Measurements from ENCODE around the gene TSPEAR.
"Not testable (repeated sequence)": the region's sequence is repeated elsewhere in the genome, so short reads cannot be mapped to it uniquely, and the experiment has no call there.

Gene TSPEAR

DNA sequence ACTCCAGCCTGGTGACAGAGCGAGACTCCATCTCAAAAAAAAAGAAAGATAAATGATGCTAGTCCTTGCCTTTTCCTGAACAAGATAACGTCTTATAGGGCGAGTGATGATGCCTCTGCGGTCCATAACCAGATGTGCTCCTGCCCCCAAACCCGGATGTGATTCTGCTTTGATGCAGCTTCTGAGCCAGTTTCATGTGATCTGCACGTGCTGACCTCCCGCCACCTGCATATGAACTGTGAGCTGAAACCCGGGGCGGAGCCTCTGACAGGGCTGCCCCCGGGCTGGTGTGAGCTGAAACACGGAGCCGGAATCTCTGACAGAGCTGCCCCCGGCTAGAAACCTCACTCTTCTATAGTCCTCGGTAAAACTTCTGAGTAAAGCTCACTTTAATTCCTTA is 58.2 kb downstream of the TSPEAR start:
- Histone ChIP-seq H3K4me1 (ENCODE audit: control insufficient read depth, insufficient read depth, low read length) (no peaks in the 10 kb centered on the region; the same call in 1 of the 2 replicates), H3K9me3 (ENCODE audit: control insufficient read depth, insufficient read depth, low read length) (no peaks in the 10 kb centered on the region), H3K36me3 (ENCODE audit: control insufficient read depth, insufficient read depth, low read length) (no peaks in the 10 kb centered on the region), H3K4me3 (ENCODE audit: low read length) (no peak overlapping the region), H3K27ac (ENCODE audit: low read length) (no peak overlapping the region), H3K27me3 (ENCODE audit: control insufficient read depth, insufficient read depth, low read length) (no peaks in the 10 kb centered on the region)
- DNase-seq (ENCODE audit: low read depth, low spot score) = no peak
- no CpG with 5 or more reads among the region's 14 CpGs for WGBS (ENCODE audit: insufficient coverage, insufficient read length)

DNA sequence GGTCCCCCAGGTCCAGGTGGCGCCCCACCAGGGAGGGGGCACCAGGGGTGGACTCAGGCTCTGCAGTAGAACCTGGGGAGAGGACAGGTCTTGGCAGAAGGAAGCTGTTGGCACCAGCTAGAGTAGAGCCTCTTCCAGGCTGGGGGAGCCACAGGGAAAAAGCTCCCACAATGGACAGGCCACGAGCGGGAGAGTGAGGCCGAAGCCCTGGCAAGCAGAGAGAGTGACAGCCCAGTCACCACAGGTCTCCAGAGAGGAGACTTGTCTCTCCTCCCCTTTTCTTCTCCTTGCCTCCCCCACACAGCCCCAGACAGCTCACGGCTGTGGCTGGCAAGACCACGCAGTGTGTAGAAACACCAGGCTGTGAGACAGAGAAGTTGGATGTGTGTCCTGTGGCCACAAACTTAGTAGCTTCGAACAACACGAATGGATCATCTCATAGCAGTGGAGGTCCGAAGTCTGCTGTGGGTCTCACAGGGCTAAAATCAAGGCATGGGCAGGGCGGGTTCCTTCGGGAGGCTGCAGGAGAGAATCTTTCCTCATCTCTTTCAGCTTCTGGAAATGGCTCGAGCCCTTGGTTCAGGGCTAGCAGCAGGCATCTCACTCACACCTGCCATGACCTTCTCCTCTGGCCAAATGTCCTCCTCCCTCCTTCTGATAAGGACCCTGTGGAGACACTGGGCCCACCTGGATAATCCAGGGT is 60.2 kb downstream of the TSPEAR start:
- Histone ChIP-seq H3K36me3 (ENCODE audit: control insufficient read depth, insufficient read depth, low read length) (no peaks in the 10 kb centered on the region), H3K27me3 (ENCODE audit: control insufficient read depth, insufficient read depth, low read length) (no peaks in the 10 kb centered on the region), H3K9me3 (ENCODE audit: control insufficient read depth, insufficient read depth, low read length) (no peaks in the 10 kb centered on the region), H3K4me3 (ENCODE audit: low read length) (no peak overlapping the region), H3K27ac (ENCODE audit: low read length) (no peak overlapping the region), H3K4me1 (ENCODE audit: control insufficient read depth, insufficient read depth, low read length) (no peaks in the 10 kb centered on the region; the same call in 1 of the 2 replicates)
- no CpG with 5 or more reads among the region's 12 CpGs for WGBS (ENCODE audit: insufficient coverage, insufficient read length)
- no peak for DNase-seq (ENCODE audit: low read depth, low spot score)

DNA sequence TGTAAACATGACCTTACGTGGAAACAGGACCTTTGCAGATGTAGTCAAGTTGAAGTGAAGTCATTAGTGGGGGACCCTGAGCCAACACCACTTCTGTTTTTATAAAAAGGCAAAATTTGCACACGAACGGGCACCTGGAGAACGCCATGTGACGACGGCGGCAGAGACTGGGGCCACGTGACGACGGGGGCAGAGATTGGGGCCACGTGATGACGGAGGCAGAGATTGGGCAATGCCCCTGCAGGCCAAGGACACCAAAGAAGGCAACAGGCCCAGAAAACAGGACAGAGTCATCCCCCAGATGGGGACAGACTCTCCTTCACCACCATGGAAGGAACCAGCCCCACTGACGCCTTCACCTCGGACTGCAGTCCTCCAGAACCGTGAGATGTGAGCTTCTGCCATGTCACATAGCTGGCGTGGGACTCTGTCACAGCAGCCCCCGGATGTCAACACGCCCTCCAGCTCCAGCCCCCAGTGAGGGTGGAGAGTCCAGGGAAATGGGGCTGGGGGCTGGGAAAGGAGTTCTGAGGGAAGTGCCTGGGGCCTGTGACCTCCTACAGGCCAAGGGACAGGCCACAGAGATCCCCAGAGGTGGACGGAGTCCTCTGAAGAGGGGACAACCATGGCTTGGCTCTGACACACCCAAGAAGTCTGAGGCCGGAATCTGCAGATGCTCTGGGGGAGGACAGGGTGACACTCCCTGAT is 61.0 kb downstream of the TSPEAR start:
- H3K9me3 ChIP-seq (ENCODE audit: control insufficient read depth, insufficient read depth, low read length) = no peaks in the 10 kb centered on the region
- no peaks in the 10 kb centered on the region for H3K27me3 ChIP-seq (ENCODE audit: control insufficient read depth, insufficient read depth, low read length)
- DNase-seq (ENCODE audit: low read depth, low spot score) = no peak
- H3K36me3 ChIP-seq (ENCODE audit: control insufficient read depth, insufficient read depth, low read length) = no peaks in the 10 kb centered on the region
- H3K4me1 ChIP-seq (ENCODE audit: control insufficient read depth, insufficient read depth, low read length) = no peaks in the 10 kb centered on the region; the same call in 1 of the 2 replicates
- no peak overlapping the region for H3K4me3 ChIP-seq (ENCODE audit: low read length)
- no peak overlapping the region for H3K27ac ChIP-seq (ENCODE audit: low read length)
- WGBS (ENCODE audit: insufficient coverage, insufficient read length) = no CpG with 5 or more reads among the region's 20 CpGs

DNA sequence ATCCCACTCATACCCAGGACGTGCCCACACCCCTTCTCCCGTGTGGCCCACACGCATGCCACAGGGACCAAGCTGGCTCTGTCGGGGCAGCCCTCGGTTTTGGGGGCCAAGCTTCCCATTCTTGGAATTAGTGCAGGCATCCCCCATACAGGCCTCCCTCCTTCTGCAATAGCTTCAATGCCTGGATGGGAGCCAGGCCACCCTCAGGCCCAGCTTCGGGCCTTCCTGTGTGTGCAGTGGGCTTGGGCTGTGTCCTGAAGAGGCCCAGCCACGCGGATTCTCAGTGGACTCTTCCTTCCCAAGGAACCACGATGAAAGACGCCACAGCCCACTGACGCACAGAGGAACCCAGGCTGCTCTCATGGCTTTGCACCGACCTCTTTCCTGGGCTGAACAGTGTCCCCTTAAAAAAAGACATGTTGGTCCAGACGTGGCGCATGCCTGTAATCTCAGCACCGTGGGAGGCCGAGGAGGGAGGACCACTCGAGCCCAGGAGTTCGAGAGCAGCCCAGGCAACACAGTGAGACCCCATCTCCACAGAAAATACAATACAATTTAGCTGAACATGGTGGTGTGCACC is 61.8 kb downstream of the TSPEAR start:
- Histone ChIP-seq H3K9me3 (ENCODE audit: control insufficient read depth, insufficient read depth, low read length) (no peaks in the 10 kb centered on the region), H3K27me3 (ENCODE audit: control insufficient read depth, insufficient read depth, low read length) (no peaks in the 10 kb centered on the region), H3K36me3 (ENCODE audit: control insufficient read depth, insufficient read depth, low read length) (no peaks in the 10 kb centered on the region), H3K27ac (ENCODE audit: low read length) (no peak overlapping the region), H3K4me3 (ENCODE audit: low read length) (no peak overlapping the region), H3K4me1 (ENCODE audit: control insufficient read depth, insufficient read depth, low read length) (no peaks in the 10 kb centered on the region; the same call in 1 of the 2 replicates)
- DNase-seq (ENCODE audit: low read depth, low spot score) = no peak
- no CpG with 5 or more reads among the region's 18 CpGs for WGBS (ENCODE audit: insufficient coverage, insufficient read length)

DNA sequence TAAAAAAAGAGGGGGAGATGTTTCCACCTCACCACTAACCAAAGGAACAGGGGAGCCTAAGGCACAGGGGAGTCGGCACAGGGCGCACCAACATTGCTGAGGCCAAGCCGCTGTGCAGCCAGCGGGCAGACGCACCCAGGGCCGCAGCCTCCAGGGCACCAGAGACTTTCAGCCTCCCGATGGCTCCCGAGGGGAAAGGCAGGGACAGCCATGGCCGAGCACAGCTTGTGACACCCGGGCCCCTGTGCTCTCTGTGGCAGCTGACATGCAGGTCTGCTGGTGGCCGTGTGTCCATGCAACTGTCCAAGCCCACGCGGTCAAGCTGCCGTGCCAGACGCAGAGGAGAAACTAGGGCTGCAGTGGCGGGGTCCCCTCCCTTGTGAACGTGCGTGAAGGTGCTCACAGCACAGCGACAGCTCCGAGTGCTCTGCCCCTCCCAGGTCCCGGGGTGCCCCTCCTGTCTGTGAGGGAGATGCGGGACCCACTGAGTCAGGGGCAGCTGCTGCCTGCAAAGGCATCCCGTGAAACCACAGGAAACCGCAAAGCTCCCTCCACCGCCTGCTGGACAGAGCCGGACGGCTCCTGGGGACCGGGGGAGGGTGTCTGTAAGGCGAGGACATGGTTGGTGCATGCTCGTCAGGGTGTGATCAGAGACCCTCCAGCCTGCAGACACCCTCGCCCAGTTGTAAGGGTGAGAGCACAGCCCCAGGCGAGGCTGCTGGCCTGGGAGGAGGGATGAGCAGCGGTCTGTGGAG is 62.6 kb downstream of the TSPEAR start:
- Histone ChIP-seq H3K4me1 (ENCODE audit: control insufficient read depth, insufficient read depth, low read length) (no peaks in the 10 kb centered on the region; the same call in 1 of the 2 replicates), H3K27ac (ENCODE audit: low read length) (no peak overlapping the region), H3K4me3 (ENCODE audit: low read length) (no peak overlapping the region), H3K27me3 (ENCODE audit: control insufficient read depth, insufficient read depth, low read length) (no peaks in the 10 kb centered on the region), H3K36me3 (ENCODE audit: control insufficient read depth, insufficient read depth, low read length) (no peaks in the 10 kb centered on the region), H3K9me3 (ENCODE audit: control insufficient read depth, insufficient read depth, low read length) (no peaks in the 10 kb centered on the region)
- WGBS (ENCODE audit: insufficient coverage, insufficient read length) = no CpG with 5 or more reads among the region's 33 CpGs
- DNase-seq (ENCODE audit: low read depth, low spot score) = no peak

DNA sequence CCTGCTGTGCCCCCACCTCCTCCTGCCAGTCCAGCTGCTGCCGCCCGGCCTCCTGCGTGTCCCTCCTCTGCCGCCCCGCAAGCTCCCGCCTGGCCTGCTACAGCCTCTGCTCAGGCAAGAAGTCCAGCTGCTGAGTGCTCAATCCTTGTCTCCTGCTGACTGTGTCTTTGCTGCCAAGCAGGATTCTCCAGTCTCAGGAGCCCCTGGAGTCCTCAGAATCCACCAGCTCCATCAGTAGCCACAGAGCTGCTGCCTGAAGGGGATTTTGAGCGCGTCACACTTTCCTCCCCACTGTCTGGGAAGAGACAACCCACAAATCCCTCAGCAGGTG is 64.2 kb downstream of the TSPEAR start:
- Histone ChIP-seq H3K4me3 (ENCODE audit: low read length) (no peak overlapping the region), H3K27ac (ENCODE audit: low read length) (no peak overlapping the region), H3K27me3 (ENCODE audit: control insufficient read depth, insufficient read depth, low read length) (no peaks in the 10 kb centered on the region), H3K36me3 (ENCODE audit: control insufficient read depth, insufficient read depth, low read length) (no peaks in the 10 kb centered on the region), H3K4me1 (ENCODE audit: control insufficient read depth, insufficient read depth, low read length) (no peaks in the 10 kb centered on the region; the same call in 1 of the 2 replicates), H3K9me3 (ENCODE audit: control insufficient read depth, insufficient read depth, low read length) (no peaks in the 10 kb centered on the region)
- no CpG with 5 or more reads among the region's 8 CpGs for WGBS (ENCODE audit: insufficient coverage, insufficient read length)
- DNase-seq (ENCODE audit: low read depth, low spot score) = no peak

DNA sequence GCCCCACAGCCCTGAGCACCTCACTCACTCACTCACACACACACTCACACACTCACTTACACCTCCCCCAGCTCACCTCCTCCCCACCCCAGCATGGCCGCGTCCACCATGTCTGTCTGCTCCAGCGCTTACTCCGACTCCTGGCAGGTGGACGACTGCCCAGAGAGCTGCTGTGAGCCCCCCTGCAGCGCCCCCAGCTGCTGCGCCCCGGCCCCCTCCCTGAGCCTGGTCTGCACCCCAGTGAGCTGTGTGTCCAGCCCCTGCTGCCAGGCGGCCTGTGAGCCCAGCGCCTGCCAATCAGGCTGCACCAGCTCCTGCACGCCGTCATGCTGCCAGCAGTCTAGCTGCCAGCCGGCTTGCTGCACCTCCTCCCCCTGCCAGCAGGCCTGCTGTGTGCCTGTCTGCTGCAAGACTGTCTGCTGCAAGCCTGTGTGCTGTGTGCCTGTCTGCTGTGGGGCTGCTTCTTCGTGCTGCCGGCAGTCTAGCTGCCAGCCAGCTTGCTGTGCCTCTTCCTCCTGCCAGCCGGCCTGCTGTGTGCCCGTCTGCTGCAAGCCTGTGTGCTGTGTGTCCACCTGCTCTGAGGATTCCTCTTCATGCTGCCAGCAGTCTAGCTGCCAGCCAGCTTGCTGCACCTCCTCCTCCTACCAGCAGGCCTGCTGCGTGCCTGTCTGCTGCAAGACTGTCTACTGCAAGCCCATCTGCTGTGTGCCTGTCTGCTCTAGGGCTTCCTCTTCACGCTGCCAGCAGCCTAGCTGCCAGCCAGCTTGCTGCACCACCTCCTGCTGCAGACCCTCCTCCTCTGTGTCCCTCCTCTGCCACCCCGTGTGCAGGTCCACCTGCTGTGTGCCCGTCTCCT is 64.8 kb downstream of the TSPEAR start, which contains the start of gene KRTAP10-11:
TSS of gene KRTAP10-11 (plus strand) at position 49 of the 856 bp plus-strand sequence. CDS start at position 94, 45 bp downstream.
- not testable (repeated sequence) for H3K4me1 ChIP-seq (ENCODE audit: control insufficient read depth, insufficient read depth, low read length); DNase-seq (ENCODE audit: low read depth, low spot score); H3K27me3 ChIP-seq (ENCODE audit: control insufficient read depth, insufficient read depth, low read length); H3K9me3 ChIP-seq (ENCODE audit: control insufficient read depth, insufficient read depth, low read length); H3K4me3 ChIP-seq (ENCODE audit: low read length); H3K36me3 ChIP-seq (ENCODE audit: control insufficient read depth, insufficient read depth, low read length); H3K27ac ChIP-seq (ENCODE audit: low read length)
- no CpG with 5 or more reads among the region's 21 CpGs for WGBS (ENCODE audit: insufficient coverage, insufficient read length)

DNA sequence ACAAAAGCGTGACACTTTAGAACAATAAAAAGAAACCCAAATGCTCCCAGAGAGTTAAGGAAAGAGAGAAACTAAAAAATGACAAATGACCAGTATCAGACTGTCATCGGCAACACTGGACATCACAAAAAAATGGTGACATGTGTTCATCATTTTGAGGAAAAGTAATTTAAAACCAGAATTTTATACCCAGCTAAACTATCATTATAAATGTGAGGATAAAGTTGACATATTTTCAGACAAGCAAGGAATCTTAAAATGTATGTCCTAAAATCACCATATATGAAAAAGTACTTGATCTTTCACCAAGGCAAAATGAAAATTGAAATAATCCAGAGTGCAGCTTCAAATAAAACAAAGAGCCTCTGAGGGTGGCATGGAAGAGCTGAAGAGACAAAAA is 66.5 kb downstream of the TSPEAR start:
- H3K36me3 ChIP-seq (ENCODE audit: control insufficient read depth, insufficient read depth, low read length) = no peaks in the 10 kb centered on the region
- no peaks in the 10 kb centered on the region for H3K9me3 ChIP-seq (ENCODE audit: control insufficient read depth, insufficient read depth, low read length)
- no peak for DNase-seq (ENCODE audit: low read depth, low spot score)
- no CpG with 5 or more reads among the region's 2 CpGs for WGBS (ENCODE audit: insufficient coverage, insufficient read length)
- H3K27me3 ChIP-seq (ENCODE audit: control insufficient read depth, insufficient read depth, low read length) = no peaks in the 10 kb centered on the region
- no peaks in the 10 kb centered on the region; the same call in 1 of the 2 replicates for H3K4me1 ChIP-seq (ENCODE audit: control insufficient read depth, insufficient read depth, low read length)
- no peak overlapping the region for H3K27ac ChIP-seq (ENCODE audit: low read length)
- H3K4me3 ChIP-seq (ENCODE audit: low read length) = no peak overlapping the region

DNA sequence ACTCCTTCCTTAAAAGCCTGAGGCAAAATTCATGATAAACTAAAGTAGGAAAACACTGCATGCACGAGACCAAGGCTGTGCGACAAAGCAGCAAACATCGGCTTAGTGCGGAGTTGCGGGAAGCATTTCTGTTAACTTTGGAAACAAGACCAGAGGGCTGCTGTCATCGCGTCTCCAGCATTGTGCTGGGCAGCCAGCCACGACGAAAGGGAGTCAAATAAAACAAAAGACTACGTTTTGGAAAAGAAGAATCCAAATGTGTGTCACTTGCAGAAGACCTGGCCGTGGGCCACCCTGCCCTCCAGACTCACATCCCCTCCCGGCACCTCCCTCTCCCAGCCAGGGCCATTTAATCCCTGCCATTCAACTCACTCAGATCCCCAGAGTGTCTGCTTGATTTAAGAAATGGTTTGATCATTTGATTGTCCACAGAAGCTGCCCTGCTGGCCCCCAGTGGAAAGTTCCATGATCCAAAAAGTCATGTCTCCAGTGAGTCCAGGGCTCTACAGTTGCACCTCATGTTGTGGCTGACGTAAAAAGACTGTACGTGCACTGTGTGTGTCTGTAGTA is 67.5 kb downstream of the TSPEAR start:
- no peak overlapping the region for H3K4me3 ChIP-seq (ENCODE audit: low read length)
- no peak overlapping the region for H3K27ac ChIP-seq (ENCODE audit: low read length)
- no CpG with 5 or more reads among the region's 14 CpGs for WGBS (ENCODE audit: insufficient coverage, insufficient read length)
- no peaks in the 10 kb centered on the region for H3K36me3 ChIP-seq (ENCODE audit: control insufficient read depth, insufficient read depth, low read length)
- H3K9me3 ChIP-seq (ENCODE audit: control insufficient read depth, insufficient read depth, low read length) = no peaks in the 10 kb centered on the region
- H3K4me1 ChIP-seq (ENCODE audit: control insufficient read depth, insufficient read depth, low read length) = no peaks in the 10 kb centered on the region
- no peak for DNase-seq (ENCODE audit: low read depth, low spot score)
- H3K27me3 ChIP-seq (ENCODE audit: control insufficient read depth, insufficient read depth, low read length) = no peaks in the 10 kb centered on the region
